GM21528 (cell line): Measurements from ENCODE around the gene BSDC1.
"Not testable (repeated sequence)": the region's sequence is repeated elsewhere in the genome, so short reads cannot be mapped to it uniquely, and the experiment has no call there.

Source experiments
- ATAC-seq: cut with Tn5 transposase; IDR thresholded peaks from one replicate; pipeline ENCODE4 v1.9.1; 2021; ENCODE audit warnings: mild to moderate bottlenecking, moderate library complexity; ENCODE audit not compliant: unreplicated experiment, low FRiP score

Gene BSDC1

DNA sequence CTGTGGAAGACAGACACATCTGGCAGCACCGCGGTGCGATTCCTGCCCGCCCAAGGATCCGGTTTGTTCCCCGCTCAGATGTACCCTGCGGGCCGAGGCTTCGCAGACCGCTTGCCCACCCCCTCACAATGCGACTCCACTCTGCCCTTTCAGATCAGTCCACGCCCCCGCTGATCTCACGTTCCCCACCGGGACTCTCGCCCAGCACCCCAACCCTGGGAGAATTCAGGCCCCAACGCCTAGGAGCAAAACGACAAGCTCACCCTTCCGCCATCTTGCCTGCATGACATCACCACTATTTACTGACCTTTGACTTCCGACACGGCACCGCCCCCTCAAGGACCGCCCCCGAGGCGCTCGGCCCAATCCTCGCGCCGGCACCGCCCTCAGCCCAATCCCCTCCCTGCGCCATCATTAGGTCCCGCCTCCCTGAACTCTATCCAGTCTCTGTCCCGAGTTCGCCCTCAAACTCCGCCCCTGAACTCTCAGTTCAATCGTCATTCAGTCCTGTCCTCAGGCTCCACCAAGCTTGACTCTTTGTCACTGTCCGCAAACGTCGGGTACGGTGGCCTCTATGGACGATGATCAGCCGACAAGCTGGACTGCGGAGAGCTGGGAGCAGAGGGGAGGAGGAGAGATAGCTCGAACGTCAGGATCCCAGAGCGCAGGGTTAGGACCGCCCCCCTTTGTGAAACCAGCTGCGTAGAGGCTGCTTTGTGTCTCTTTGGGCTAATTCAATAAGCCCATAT is at the start of gene BSDC1:
Gene BSDC1 (minus strand): TSS at position 301 of the 749 bp plus-strand sequence. CDS start 27 bp downstream, at position 274.
- peak; percentile 95 for ATAC-seq

DNA sequence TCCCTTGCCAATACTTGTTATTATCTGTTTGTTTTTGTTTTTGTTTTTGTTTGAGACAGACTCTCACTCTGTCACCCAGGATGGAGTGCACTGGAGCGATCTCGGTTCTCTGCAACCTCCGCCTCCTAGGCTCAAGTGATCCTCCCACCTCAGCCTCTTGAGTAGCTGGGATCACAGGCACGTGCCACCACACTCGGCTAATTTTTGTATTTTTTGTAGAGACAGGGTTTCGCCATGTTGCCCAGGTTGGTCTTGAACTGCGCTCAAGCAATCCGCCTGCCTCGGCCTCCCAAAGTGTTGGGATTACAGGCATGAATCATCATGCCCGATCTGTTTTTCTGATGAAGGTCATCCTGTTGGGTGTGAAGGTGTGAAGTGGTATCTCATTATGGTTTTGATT is 47.2 kb upstream of the BSDC1 start:
- not testable (repeated sequence) for ATAC-seq

DNA sequence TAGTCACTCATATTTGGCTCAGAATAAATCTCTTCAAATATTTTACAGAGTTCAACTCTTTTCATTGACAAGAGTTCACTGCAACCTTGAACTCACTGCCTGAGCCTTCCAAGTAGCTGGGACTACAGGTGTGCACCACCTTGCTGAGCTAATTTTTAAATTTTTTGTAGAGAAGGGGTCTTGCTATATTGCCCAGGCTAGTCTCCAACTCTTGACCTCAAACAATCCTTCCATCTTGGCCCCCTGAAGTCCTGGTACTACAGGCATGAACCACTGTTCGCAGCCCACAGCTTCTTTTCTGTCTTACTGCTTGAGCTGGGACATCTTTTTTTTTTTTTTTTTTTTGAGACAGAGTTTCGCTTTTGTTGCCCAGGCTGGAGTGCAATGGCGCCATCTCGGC is 44.5 kb upstream of the BSDC1 start:
- ATAC-seq: not testable (repeated sequence)

DNA sequence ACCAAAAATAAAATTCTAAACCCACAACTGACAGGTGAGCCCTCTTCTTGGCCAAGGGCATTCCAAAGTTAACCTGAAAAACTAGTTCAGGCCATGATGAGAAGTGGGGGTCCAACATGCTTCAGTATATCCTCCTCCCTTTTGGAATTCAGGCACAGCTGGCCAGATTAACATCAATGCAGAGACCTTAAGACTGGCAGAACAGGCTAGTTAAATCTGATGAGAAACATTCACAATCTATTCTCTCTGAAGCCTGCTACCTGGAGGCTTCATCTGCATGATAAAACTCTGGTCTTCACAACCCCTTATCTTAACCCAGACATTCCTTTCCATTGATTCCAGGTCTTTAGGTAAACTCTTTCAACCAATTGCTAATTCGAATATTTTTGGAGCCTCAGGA is 43.9 kb upstream of the BSDC1 start:
- ATAC-seq: no peak

- no peak for ATAC-seq
These were observed 37.6 kb upstream of the BSDC1 start for GRCh38 chr1:32431736-32432400.

DNA sequence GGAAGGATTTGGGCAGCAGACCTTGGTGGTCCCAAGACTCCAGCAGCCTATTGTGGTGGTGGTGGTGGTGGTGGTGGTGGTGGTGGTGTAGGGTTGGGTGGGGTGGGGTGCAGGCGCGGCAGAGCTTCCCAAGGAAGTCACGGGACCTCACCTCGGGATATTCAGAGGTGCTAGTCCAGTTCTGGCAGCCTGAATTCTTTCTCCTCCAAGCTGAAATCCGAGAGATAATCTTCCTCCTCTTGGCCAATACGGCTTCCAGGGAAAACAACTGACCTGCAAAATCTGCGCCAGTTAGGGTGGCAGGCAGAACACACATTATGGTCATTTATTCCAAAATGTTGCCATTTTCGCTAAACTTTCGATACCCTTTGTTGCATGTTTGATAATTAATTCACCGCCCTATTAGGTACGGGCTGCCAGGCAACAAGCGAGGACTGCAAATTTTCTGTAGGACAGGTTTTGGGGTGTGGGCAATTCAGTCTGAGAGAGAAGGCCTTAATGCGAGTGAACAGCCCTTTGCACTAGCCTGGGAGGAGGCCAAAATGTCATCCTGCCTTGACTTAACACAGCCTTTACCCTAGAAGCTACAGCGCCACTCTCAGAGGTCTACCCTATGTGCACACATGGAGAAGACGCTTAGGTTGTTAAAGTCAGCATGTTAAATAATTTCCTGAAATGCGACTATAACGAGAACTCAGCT is 33.2 kb upstream of the BSDC1 start:
- ATAC-seq: no peak

- ATAC-seq: no peak
These were observed 32.4 kb upstream of the BSDC1 start for GRCh38 chr1:32426489-32427255.

- ATAC-seq: no peak
These were observed 27.5 kb upstream of the BSDC1 start for GRCh38 chr1:32421775-32422174.

DNA sequence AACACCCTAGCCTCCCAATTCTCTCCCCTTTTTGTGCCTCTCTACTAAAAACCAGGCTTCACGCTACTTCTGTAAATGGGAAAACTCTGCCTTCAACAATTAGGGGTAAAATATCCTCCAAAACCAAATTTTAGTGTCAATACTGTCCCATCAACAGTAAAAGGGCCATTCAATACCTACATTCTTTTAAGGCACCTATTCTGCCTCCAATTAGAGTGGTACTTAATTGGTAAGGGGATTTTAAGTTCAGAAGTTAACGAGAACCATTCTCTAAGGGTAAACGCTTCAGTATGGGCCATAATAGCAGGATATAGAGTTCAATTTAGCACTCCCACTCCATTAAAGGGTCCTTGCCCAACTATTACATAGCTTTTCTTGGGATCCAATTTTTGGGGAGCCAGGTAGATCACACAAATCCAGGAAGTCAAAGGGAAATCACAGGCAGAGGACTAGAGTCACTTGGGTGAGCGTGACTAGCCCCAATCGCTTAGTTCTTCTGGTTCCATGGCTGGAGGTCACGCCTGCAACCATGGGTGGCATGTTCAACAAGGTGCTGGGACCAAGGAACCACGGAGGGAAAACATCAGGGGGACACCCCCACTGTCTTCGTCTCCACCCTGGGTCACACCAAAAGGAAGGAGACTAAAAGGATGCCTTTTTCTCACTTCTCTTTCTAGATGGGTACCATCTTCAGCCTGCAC is 20.1 kb upstream of the BSDC1 start:
- ATAC-seq: no peak

DNA sequence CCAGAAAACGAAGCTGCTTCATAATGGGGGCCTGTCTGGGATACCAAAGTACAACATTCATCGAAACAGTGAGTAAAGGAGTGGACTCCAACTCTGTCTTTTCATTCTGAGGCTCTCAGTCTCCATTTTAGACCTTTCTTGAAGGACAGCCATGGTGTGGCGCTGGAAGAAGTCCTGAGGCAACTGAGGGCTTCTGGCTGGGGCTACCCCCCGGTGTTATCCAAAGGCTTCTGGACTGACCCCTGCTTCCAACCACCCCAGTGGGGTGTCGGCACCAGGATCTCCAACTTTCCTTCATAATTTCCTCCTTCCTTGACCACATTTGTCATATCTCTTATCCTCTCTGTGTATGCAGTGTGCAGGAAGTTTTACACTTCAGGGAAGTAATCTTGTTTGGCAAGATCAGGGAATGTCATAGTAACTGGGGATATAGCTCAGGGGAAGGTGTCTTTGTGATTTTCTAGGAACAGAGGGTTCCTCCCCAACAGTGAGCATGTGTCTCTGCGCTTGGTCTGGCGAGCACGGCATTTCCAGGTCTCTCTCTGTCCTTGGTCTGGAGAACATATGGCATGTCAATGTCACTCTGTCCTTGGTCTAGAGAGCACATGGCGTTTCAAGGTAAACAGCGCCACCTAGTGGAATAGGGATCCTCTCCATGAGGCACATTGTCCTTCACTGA is 19.4 kb upstream of the BSDC1 start:
- ATAC-seq: no peak

- no peak for ATAC-seq
These were observed 17.0 kb upstream of the BSDC1 start for GRCh38 chr1:32411261-32411660.

GRCh38 chr1:32406629-32407111 is 12.4 kb upstream of the BSDC1 start:
- no peak for ATAC-seq

DNA sequence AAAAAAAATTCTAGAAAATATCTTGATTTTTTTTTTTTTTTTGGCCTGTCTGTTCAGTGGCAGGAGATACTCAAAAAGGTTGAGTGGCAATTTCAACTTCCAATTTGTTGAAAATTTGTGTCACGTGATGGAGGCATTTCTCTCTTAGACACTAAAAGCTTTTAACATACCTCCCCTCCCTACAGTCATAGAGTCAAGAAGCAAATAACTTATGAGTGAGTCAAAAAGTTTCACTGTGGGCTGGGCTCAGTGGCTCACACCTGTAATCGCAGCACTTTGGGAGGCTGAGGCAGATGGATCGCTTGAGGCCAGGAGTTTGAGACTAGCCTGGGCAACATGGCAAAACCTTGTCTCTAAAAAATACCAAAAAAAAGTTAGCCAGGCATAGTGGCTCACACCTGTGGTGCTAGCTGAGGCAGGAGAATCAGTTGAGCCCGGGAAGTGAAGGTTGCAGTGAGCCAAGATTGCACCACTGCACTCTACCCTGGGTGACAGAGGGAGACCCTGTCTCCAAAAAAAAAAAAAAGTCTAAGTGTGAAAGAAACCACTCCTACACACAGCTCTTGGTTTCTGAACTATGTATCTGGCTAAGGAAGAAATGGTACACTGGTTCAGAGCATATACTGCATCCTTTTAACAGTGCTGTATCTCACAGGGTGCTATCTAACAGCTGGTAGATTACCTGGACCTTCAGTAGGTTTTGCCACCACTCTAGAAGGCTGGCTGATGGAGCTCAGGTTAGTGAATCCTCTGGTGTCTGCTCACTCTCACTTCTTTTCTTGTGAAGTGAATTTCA is 11.6 kb upstream of the BSDC1 start:
- no peak for ATAC-seq

- ATAC-seq: no peak
These were observed 10.7 kb upstream of the BSDC1 start for GRCh38 chr1:32404946-32405345.

- ATAC-seq: no peak
These were observed 6.8 kb upstream of the BSDC1 start for GRCh38 chr1:32400876-32401631.

DNA sequence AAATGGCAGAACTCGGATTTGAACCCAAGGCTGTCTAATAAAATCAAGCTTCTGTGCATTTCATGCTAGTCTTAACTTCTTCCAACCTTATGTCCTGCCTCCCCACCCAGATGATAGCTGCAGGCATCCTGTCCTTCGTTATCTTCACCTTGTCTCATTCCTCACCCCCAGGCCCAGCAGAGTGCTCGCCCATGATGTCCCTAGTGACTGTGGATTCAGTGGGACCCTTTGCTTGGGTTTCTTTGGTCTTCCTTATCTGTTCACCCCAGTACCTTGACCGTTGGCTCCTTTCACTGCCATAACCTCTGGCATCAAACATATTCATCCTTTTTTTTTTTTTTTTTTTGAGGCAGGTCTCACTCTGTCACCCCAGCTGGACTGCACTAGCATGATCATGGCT is 5.6 kb upstream of the BSDC1 start:
- ATAC-seq: no peak

DNA sequence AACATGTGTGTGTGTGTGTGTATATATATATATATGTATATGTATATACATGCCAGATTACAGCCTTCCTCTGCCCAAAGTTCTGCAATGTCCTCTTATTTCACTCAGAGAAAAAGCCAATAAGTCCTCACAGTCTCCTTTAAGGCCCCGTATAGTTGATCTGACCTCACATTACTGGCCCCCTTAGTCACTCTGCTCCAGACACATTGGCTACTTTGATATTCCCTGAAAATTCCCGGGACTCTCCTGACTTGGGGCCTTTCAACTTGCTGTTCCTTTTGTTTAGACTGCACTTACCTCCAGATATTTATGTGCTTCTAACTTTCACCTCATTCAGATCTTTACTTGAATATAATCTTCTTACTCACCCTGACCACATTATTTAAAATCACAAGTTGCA is 4.2 kb upstream of the BSDC1 start:
- no peak for ATAC-seq

GRCh38 chr1:32396524-32396923 is 2.3 kb upstream of the BSDC1 start:
- ATAC-seq: not testable (repeated sequence)
